HG03060 (cell line): ENCODE measurements around the gene TMEM235.
"Not testable (repeated sequence)": the region's sequence is repeated elsewhere in the genome, so short reads cannot be mapped to it uniquely, and the experiment has no call there.

Experiments
- ATAC-seq: cut with Tn5 transposase; IDR thresholded peaks from one replicate; pipeline ENCODE4 v1.9.1; 2021; ENCODE audit warnings: low read depth, moderate number of reproducible peaks; ENCODE audit not compliant: unreplicated experiment

TMEM235 gene

GRCh38 chr17:78252701-78253635 lies 21.5 kb downstream of the TMEM235 start:
- no peak for ATAC-seq

- ATAC-seq: not testable (repeated sequence)
These were observed 22.2 kb downstream of the TMEM235 start for GRCh38 chr17:78253636-78253945.

GRCh38 chr17:78253946-78254672 lies 22.7 kb downstream of the TMEM235 start:
- ATAC-seq: no peak

GRCh38 chr17:78255029-78255656 lies 23.7 kb downstream of the TMEM235 start:
- no peak for ATAC-seq

- ATAC-seq: no peak
These were observed 24.7 kb downstream of the TMEM235 start for GRCh38 chr17:78255953-78256706.

- ATAC-seq: no peak
These were observed 25.5 kb downstream of the TMEM235 start for GRCh38 chr17:78256707-78257591.

GRCh38 chr17:78257810-78258322 lies 26.4 kb downstream of the TMEM235 start:
- ATAC-seq: no peak

GRCh38 chr17:78258323-78259191 lies 27.1 kb downstream of the TMEM235 start:
- ATAC-seq: no peak

- no peak for ATAC-seq
These were observed 27.7 kb downstream of the TMEM235 start for GRCh38 chr17:78259192-78259554.

- ATAC-seq: no peak
These were observed 31.8 kb downstream of the TMEM235 start for GRCh38 chr17:78263063-78263735.

GRCh38 chr17:78263736-78264340 lies 32.4 kb downstream of the TMEM235 start:
- ATAC-seq: no peak

- no peak for ATAC-seq
These were observed 33.2 kb downstream of the TMEM235 start for GRCh38 chr17:78264590-78264989.

GRCh38 chr17:78265121-78265520 lies 33.7 kb downstream of the TMEM235 start:
- no peak for ATAC-seq

- no peak for ATAC-seq
These were observed 34.8 kb downstream of the TMEM235 start for GRCh38 chr17:78266231-78266631.

- no peak for ATAC-seq
These were observed 35.3 kb downstream of the TMEM235 start for GRCh38 chr17:78266771-78267170.

- ATAC-seq: no peak
These were observed 36.0 kb downstream of the TMEM235 start for GRCh38 chr17:78267253-78268073.
